Osteocyte (in vitro differentiated cells): ENCODE measurements around the gene NPTX1. TPM values are rescaled to one million over a fixed set of nuclear protein-coding genes. Genes with fewer than 3 reads are reported as not detected.
A peak's percentile ranks its signal among the peaks of the same experiment; 100 is the strongest.

Experiments used
- DNase-seq: peaks from one replicate; pipeline ENCODE4 v3.0.0; 2021; ENCODE audit warnings: mixed read lengths; ENCODE audit not compliant: unreplicated experiment; ENCODE audit errors: extremely low spot score
- H3K27ac Mint-ChIP-seq: one replicate; pipeline ENCODE4 v1.8.0; 2021; ENCODE audit warnings: mild to moderate bottlenecking, mixed read lengths; ENCODE audit not compliant: unreplicated experiment
- H3K27me3 Mint-ChIP-seq: one replicate; pipeline ENCODE4 v1.8.0; 2021; ENCODE audit warnings: mixed read lengths; ENCODE audit not compliant: unreplicated experiment
- H3K36me3 Mint-ChIP-seq: one replicate; pipeline ENCODE4 v1.8.0; 2021; ENCODE audit warnings: mixed read lengths; ENCODE audit not compliant: unreplicated experiment
- H3K4me1 Mint-ChIP-seq: one replicate; pipeline ENCODE4 v1.8.0; 2021; ENCODE audit warnings: mixed read lengths; ENCODE audit not compliant: unreplicated experiment
- H3K4me3 Mint-ChIP-seq: one replicate; pipeline ENCODE4 v1.8.0; 2021; ENCODE audit warnings: mild to moderate bottlenecking, moderate library complexity, mixed read lengths; ENCODE audit not compliant: unreplicated experiment
- H3K9me3 Mint-ChIP-seq: one replicate; pipeline ENCODE4 v1.8.0; 2021; ENCODE audit warnings: mixed read lengths; ENCODE audit not compliant: unreplicated experiment
- total RNA-seq: library from RNA; stranded (reverse); gene quantifications from 2 replicates; pipeline ENCODE4 v1.2.1, GENCODE V29; 2021
- TF ChIP-seq, protein P1 (sequence below): fragments of 200-600 bp; sonication (generic); IDR thresholded peaks from 2 replicates; pipeline ENCODE4 v1.5.0; 2021; ENCODE audit warnings: antibody characterized with exemption, mild to moderate bottlenecking, moderate library complexity

Gene NPTX1
- total RNA-seq, 1 donor from 2014 or later: 2.8 TPM

DNA sequence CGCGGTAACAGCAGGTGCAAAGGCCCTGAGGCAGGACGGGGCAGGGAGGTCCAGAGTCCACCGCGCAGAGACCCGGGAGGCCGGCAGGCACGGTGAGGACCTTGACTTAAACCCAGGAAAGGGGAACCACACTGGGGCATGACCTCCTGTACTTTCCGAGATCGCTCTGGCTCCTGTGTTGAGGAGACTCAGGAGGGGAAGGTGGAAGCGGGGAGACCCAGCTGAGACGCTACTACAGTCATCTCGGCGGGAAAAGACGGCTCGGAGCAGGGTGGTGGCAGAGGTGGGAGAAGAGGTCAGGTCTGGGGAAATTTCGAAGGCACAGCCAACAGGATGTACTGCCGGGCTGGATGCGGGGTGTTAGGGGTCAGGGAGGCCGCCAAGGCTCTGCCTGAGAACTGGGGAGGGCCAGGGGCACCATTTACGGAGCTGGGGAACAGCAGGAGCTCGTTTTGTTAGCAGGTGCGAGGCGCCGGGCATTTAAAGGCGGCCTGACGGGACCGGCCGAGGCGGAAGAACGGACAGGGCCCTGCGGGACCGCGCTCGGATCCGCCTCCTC lies 22.3 kb downstream of the NPTX1 start:
- peak overlapping the region; percentile 94 for H3K27ac Mint-ChIP-seq
- peaks cover 3% of the 10 kb centered on the region for H3K27me3 Mint-ChIP-seq
- no peaks in the 10 kb centered on the region for H3K9me3 Mint-ChIP-seq
- peak overlapping the region; percentile 88 for H3K4me3 Mint-ChIP-seq
- TF ChIP-seq, protein P1, sequence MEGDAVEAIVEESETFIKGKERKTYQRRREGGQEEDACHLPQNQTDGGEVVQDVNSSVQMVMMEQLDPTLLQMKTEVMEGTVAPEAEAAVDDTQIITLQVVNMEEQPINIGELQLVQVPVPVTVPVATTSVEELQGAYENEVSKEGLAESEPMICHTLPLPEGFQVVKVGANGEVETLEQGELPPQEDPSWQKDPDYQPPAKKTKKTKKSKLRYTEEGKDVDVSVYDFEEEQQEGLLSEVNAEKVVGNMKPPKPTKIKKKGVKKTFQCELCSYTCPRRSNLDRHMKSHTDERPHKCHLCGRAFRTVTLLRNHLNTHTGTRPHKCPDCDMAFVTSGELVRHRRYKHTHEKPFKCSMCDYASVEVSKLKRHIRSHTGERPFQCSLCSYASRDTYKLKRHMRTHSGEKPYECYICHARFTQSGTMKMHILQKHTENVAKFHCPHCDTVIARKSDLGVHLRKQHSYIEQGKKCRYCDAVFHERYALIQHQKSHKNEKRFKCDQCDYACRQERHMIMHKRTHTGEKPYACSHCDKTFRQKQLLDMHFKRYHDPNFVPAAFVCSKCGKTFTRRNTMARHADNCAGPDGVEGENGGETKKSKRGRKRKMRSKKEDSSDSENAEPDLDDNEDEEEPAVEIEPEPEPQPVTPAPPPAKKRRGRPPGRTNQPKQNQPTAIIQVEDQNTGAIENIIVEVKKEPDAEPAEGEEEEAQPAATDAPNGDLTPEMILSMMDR: no peak
- peaks cover 23% of the 10 kb centered on the region for H3K4me1 Mint-ChIP-seq
- DNase-seq: no peak
- H3K36me3 Mint-ChIP-seq: no peaks in the 10 kb centered on the region

DNA sequence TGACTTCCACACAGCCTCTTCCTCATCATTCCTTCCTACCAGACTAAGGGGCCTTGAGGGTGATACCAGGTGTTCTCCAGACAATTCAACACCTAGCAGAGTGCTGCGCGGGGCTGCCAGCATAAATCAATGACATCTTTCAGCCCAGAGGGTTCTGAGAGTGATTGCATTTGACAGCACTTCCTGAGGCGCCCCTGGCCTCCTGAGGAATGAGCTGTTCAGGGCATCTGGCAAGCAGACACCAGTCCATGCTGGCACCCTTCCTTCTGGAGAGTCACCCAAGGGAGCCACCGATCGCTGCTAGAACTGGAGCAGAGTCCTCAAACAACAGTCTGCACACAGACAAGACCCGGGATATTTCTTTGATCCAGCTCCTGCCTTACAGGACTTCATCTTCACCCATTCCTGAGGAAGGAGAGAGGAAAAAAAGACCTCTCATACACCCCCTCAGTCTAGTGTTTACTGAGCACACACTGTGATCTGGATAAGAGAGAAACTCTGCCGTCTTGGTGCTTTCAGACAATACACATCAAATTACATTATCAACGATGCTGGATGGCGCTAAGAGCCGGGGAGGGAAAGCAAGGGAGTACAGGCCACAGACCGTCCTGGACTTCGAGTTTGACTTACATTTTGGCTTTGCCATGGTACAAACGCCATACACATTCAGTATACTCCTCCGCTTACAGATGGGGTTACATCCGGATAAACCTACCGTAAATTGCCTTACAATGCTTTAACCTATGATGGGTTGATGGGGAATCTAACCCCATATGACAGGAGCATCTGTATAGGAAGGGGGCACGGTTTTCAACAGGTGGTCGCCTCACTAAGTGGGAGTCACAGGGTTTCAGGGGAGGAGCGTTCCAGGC lies 23.0 kb downstream of the NPTX1 start:
- no peaks in the 10 kb centered on the region for H3K27me3 Mint-ChIP-seq
- H3K36me3 Mint-ChIP-seq: no peaks in the 10 kb centered on the region
- H3K4me1 Mint-ChIP-seq: peaks cover 23% of the 10 kb centered on the region
- no peak for DNase-seq
- TF ChIP-seq, protein P1: no peak
- no peaks in the 10 kb centered on the region for H3K9me3 Mint-ChIP-seq
- peak overlapping the region; percentile 88 for H3K4me3 Mint-ChIP-seq
- peak overlapping the region; percentile 94 for H3K27ac Mint-ChIP-seq

DNA sequence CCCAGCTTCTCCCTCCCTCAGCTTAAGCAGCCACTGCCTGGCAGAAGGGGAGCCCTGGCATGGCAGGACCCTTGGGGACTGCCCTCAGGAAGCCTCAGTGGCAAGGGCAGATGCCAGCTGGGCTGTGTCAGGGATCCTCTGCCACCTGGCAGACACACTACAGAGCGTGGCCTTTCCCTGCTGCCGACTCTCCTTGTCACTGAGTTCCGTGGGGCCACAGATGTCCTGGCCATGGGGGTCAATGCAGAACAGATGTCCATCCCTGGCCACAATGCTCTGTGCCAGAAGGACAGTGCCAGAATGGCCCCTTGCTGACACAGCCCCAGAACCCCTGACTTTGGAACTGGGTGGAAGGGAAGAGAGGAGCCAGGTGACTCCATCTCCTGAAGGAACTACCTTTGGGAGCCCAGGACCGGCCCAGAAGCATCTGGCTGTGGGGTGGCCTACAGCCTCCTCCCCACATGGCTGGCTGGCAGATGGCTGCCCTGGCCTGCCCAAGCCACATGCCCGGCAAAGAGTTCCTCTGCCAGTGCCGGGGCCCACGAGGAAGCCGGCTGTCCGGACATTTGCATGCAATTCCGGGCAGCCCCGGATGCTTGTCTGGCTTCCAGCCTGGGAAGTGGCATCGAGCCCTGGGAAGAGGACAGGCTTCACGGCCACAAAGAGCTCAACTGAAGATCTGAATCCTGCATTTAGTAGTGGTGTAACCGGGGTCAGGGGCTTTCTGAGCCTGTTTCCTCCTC lies 24.1 kb downstream of the NPTX1 start:
- TF ChIP-seq, protein P1: no peak
- Mint-ChIP-seq H3K4me1 (peaks cover 23% of the 10 kb centered on the region), H3K4me3 (no peak overlapping the region), H3K27me3 (no peaks in the 10 kb centered on the region), H3K9me3 (no peaks in the 10 kb centered on the region), H3K27ac (no peak overlapping the region), H3K36me3 (no peaks in the 10 kb centered on the region)
- no peak for DNase-seq

DNA sequence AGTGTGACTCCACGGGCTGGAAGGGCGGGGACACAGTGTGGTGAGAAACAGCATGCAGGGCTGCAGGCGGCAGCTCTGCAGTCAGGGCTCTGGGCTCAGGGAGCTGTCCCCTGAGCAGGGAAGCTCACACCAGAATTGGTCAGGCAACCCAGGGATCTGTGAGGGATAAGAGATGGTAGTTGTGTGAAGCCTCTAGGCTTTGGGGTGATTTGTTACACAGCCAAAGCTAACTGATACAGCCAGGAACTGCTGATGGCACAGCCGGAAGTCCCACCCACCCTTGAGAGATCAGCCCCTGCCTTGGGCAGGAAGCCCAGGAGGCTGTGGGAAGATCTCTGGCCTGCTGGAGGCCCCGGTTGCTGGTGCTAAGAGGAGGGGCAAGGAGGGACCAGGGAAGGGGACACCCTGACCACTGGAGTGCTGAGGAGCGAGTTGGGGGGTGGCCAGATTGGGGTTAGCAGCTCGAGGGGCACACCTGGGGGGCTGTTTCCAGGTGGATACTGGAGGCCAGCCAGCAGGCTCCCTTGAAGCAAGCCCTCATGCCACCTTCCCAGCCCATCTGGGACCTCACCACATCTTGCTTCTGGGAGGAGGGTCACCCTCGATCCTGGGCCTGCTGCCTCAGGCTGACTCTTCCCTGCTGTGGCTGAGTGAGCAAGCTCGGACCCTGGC lies 25.2 kb downstream of the NPTX1 start:
- Mint-ChIP-seq H3K9me3 (no peaks in the 10 kb centered on the region), H3K36me3 (no peaks in the 10 kb centered on the region), H3K27me3 (no peaks in the 10 kb centered on the region), H3K27ac (no peak overlapping the region), H3K4me3 (no peak overlapping the region), H3K4me1 (peaks cover 23% of the 10 kb centered on the region)
- DNase-seq: no peak
- TF ChIP-seq, protein P1: no peak
